ENCODE results near the gene HHAT.

DNA sequence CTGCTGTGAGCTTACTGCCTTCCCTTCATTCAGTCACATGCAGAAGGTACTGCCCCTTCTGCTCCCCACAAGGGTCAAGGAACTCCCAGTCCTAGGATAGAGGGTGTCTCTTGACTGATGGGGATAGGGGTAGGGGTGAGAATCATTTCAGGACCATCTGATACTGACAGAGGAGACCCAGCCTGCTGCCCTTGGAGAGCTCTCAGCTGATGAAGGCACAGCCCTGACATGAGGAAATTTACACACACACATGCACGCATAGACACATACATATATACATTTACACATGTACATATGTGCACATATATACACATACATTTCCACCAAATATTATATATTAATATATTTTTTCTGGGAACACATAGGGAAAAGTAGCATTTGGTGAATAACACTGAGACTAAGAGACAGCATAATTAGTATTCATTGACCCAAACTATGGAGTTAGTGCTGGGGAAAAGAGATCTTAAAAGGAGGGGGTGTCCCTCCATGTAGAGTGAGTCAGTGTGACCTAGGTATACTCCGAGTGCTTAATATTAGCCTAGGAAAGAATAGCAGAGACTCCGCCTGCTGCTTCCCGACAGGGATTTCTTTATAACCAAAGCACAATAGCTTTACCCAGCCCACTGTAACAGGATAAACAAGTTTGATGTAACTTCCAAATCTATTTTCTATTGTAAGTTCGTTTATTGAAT is 27.6 kb upstream of the HHAT start:
- TF ChIP-seq, protein P1, sequence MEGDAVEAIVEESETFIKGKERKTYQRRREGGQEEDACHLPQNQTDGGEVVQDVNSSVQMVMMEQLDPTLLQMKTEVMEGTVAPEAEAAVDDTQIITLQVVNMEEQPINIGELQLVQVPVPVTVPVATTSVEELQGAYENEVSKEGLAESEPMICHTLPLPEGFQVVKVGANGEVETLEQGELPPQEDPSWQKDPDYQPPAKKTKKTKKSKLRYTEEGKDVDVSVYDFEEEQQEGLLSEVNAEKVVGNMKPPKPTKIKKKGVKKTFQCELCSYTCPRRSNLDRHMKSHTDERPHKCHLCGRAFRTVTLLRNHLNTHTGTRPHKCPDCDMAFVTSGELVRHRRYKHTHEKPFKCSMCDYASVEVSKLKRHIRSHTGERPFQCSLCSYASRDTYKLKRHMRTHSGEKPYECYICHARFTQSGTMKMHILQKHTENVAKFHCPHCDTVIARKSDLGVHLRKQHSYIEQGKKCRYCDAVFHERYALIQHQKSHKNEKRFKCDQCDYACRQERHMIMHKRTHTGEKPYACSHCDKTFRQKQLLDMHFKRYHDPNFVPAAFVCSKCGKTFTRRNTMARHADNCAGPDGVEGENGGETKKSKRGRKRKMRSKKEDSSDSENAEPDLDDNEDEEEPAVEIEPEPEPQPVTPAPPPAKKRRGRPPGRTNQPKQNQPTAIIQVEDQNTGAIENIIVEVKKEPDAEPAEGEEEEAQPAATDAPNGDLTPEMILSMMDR (conservative IDR thresholded peaks at IDR 0.05; ENCODE audit: low read length): no peak
- no peak for TF ChIP-seq EZH2phosphoT487 (IDR thresholded peaks at IDR 0.05; ENCODE audit: borderline replicate concordance, low read depth, low read length)
